ENCODE data around the gene EHMT2.
"Not testable (repeated sequence)": the region's sequence is repeated elsewhere in the genome, so short reads cannot be mapped to it uniquely, and the experiment has no call there.

EHMT2 gene

GRCh38 chr6:31874836-31875572 lies 22.5 kb downstream of the EHMT2 start:
- H3K27ac ChIP-seq, result no peak overlapping the region
- DNase-seq (ENCODE audit: low read depth, low spot score), result no peak

DNA sequence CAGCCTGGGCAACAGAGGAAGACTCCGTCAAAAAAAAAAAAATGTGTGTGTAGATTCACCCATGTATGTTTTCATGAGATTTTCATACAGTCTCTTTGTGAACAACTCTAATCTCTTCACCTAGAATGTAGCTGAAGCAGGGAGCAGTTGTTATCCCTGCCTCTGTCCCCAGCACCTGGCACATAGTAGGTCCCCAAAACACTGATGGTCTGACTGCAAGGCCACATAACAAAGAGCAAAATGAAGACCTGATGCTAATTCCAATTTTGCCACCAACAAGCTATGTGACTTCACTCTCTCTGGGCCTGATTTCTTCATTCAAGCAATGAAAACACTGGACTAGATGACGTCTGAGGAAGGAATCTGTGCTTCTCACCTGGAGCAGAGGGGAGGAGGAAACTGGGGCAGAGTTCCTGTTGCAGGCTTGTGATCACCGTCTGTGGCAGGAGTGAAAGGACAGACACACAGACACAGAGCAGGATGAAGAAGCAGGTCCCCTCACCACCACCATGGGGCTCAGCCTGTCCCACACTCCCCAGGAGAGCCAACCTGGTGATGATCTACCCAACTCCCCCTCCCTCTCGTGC lies 23.3 kb downstream of the EHMT2 start:
- no peak for DNase-seq (ENCODE audit: low read depth, low spot score)
- H3K27ac ChIP-seq, result no peak overlapping the region

DNA sequence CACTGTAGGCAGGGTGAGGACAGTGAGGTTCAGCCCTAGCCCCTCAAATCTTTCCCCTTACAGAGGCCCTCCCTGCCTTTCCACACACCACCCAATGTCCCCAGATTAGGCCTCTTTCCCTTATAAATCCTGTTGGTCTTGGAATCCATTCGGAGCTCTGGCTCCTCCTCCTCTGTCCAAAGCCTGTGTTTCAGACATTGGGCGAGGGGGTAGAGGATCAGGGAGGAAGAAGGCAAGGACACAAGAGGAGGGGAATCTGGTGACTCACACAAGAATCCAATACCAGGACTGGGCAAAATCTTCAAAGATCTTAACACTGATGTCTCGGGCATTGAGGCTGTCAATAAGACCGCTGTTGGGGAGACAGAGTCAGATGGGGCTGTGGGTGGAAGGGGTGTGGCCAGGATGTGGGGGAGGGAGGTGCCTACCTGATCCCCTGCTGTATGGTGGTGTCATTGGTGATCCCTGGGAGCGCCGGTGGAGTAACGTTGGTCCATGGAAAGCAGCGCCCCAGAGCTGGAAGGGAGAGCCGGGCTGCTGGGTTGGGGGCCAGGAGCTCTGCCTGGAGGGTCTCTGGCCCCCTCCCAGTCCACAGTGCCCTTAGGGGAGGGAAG lies 26.3 kb downstream of the EHMT2 start:
- no peak overlapping the region for H3K27ac ChIP-seq
- no peak for DNase-seq (ENCODE audit: low read depth, low spot score)

GRCh38 chr6:31870385-31870921 lies 27.0 kb downstream of the EHMT2 start:
- H3K27ac ChIP-seq, result no peak overlapping the region
- no peak for DNase-seq (ENCODE audit: low read depth, low spot score)

DNA sequence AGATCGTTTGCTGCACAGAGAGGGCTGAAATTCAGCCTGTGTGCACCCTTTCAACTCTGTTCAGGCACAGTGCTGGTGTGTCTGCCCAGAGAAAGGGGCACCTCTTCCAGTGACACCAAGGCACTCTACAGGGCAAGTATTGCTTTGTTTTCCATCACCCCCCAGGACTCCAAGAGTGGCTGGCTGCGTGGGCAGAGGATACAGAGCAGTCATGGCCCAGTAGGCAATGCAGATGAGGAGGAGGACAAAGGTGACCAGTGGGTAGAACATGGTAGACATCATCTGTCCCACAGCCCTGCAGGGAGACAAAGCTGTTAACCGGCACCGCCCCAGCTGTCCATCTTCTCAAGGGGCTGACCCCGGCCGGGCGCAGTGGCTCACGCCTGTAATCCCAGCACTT lies 28.2 kb downstream of the EHMT2 start:
- DNase-seq (ENCODE audit: low read depth, low spot score), result no peak
- no peak overlapping the region for H3K27ac ChIP-seq

GRCh38 chr6:31868658-31868971 lies 28.9 kb downstream of the EHMT2 start:
- H3K27ac ChIP-seq; DNase-seq (ENCODE audit: low read depth, low spot score): not testable (repeated sequence)

- H3K27ac ChIP-seq, result no peak overlapping the region
- no peak for DNase-seq (ENCODE audit: low read depth, low spot score)
Measured at GRCh38 chr6:31865205-31866118, 32.0 kb downstream of the EHMT2 start.

GRCh38 chr6:31864818-31865204 lies 32.7 kb downstream of the EHMT2 start:
- DNase-seq (ENCODE audit: low read depth, low spot score), result no peak
- H3K27ac ChIP-seq, result no peak overlapping the region

DNA sequence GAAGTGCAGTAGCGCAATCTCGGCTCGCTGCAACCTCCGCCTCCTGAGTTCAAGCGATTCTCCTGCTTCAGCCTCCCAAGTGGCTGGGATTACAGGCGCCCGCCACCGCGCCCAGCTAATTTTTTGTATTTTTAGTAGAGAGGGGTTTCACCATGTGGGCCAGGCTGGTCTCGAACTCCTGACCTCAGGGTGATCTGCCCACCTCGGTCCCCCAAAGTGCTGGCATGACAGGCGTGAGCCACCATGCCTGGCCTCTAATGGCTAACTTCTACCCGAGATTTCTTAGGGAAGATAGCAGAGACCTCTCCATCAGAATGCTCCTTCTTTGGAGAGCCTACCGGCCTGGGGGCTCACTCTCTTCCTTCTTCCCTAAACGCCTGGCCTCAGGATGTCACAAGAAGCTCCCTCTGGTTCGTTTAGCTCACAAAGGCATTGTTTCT lies 33.4 kb downstream of the EHMT2 start:
- not testable (repeated sequence) for DNase-seq (ENCODE audit: low read depth, low spot score); H3K27ac ChIP-seq

- peak; percentile 100 for DNase-seq (ENCODE audit: low read depth, low spot score)
- H3K27ac ChIP-seq, result peak within 1 kb of the TSS; percentile 47
Measured at GRCh38 chr6:31862344-31863235, 34.9 kb downstream of the EHMT2 start, which contains the start of gene NEU1. Gene NEU1 (minus strand): TSS chr6:31862821. CDS start chr6:31862776, 45 bp downstream.

GRCh38 chr6:31861919-31862343 lies 35.6 kb downstream of the EHMT2 start:
- no peak for DNase-seq (ENCODE audit: low read depth, low spot score)
- H3K27ac ChIP-seq, result no peak overlapping the region

- no peak overlapping the region for H3K27ac ChIP-seq
- no peak for DNase-seq (ENCODE audit: low read depth, low spot score)
Measured at GRCh38 chr6:31861150-31861549, 36.3 kb downstream of the EHMT2 start.

DNA sequence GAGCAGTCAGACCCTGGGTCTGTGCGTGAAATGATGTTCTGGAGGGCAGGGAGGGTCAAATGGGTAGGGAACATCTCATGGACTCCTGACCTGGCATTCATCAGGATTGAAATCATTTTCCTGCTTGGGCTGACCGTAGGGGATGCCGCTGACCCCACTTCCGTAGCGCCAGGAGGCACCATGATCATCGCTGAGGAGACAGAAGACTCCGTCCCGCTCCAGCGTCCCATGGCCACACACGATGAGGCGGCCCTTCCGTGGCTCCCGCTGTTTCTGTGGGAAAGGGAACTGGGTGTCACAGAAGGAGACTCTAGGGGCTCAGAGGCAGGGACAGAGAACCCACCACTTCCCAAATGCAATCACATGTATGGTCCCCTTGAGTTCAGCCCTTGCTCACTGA lies 37.1 kb downstream of the EHMT2 start:
- DNase-seq (ENCODE audit: low read depth, low spot score), result no peak

GRCh38 chr6:31859923-31860322 lies 37.6 kb downstream of the EHMT2 start:
- H3K27ac ChIP-seq, result no peak overlapping the region
- DNase-seq (ENCODE audit: low read depth, low spot score), result no peak

More for the DNA sequence above, 37.1 kb downstream of the EHMT2 start:
- no peak overlapping the region for H3K27ac ChIP-seq

GRCh38 chr6:31858707-31859106 lies 38.8 kb downstream of the EHMT2 start:
- DNase-seq (ENCODE audit: low read depth, low spot score), result no peak
- H3K27ac ChIP-seq, result no peak overlapping the region

DNA sequence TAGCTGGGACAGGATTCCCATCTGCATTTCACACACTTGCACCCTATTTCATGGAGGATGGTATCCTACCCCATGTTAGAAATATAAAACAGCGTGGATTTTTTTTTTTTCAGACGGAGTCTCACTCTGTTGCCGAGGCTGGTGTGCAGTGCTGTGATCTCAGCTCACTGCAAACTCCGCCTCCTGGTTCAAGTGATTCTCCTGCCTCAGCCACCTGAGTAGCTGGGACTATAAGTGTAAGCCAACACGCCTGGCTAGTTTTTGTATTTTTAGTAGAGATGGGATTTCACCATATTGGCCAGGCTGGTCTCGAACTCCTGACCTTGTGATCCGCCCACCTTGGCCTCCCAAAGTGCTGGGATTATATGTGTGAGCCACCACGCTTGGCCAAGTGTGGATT lies 39.7 kb downstream of the EHMT2 start:
- H3K27ac ChIP-seq; DNase-seq (ENCODE audit: low read depth, low spot score): not testable (repeated sequence)

DNA sequence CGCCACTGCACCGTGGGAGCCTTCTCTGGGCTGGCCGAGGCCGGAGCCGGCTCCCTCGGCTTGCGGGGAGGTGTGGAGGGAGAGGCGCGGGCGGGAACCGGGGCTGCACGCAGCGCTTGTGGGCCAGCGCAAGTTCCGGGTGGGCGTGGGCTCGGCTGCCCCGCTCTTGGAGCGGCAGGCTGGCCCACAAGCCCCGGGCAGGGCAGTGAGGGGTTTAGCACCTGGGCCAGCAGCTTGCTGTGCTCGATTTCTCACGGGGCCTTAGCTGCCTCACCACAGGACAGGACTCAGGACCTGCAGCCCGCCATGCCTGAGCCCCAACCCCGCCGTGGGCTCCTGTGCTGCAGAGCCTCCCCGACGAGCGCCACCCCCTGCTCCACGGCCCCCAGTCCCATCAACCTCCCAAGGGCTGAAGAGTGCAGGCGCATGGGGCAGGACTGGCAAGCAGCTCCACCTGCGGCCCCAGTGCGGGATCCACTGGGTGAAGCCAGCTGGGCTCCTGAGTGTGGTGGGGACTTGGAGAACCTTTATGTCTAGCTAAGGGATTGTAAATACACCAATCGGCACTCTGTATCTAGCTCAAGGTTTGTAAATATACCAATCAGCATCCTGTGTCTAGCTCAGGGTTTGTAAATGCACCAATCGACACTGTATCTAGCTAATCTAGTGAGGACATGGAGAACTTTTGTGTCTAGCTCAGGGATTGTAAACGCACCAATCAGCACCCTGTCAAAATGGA lies 45.3 kb downstream of the EHMT2 start:
- not testable (repeated sequence) for DNase-seq (ENCODE audit: low read depth, low spot score); H3K27ac ChIP-seq

DNA sequence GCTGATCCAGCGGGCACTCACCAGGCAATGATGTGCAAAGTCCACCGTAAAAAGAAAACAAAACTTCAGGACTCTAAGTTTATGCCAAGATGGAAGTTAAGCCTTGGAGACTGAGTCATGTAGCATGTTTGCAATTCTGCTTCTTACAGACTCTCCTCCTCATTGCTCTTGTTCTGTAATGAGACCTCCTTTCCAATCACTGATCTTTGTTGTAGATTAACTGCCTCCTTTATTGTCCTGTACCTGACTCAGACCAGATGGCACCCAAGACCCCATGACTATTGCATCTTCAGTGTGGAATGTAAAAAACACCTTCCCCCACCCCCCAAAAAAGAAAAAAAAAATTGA lies 46.0 kb downstream of the EHMT2 start:
- no peak overlapping the region for H3K27ac ChIP-seq
- DNase-seq (ENCODE audit: low read depth, low spot score), result no peak
